Colonic mucosa (tissue), 4 donors: Measurements from ENCODE around the gene FKBP11. TPM values are rescaled to one million over a fixed set of nuclear protein-coding genes. Genes with fewer than 3 reads are reported as not detected.

Experiments
- DNase-seq: peaks from one replicate; pipeline ENCODE4 v3.0.0-alpha.2; 2020
- H3K27ac ChIP-seq: fragments of 200-600 bp; one replicate; pipeline ENCODE4 v1.8.0; 2021
- H3K27me3 ChIP-seq: fragments of 200-600 bp; one replicate; pipeline ENCODE4 v1.8.0; 2021
- H3K36me3 ChIP-seq: fragments of 200-600 bp; one replicate; pipeline ENCODE4 v1.8.0; 2021
- H3K4me1 ChIP-seq: fragments of 200-600 bp; one replicate; pipeline ENCODE4 v1.8.0; 2021; ENCODE audit warnings: mild to moderate bottlenecking
- H3K4me3 ChIP-seq: fragments of 200-600 bp; one replicate; pipeline ENCODE4 v1.8.0; 2021
- H3K9ac ChIP-seq, 2 donors: one replicate each; pipeline ENCODE4 v1.7.0; 2013; ENCODE audit warnings: control low read depth in 2 of 2, low read depth in 2 of 2, low read length in 2 of 2
- H3K9me3 ChIP-seq: fragments of 200-600 bp; one replicate; pipeline ENCODE4 v1.8.0; 2021
- intact Hi-C: fragments of 100-400 bp; cut with DNase I; formaldehyde crosslinking; loops from one replicate; pipeline ENCODE4 v1.14.1; 2022
- total RNA-seq, 2 donors: library from RNA; stranded (reverse); fragmentation: NEBNext Ultra II Directional in 1 of 2; extraction: Animal tissue kit (Norgen Biotek cat#: 25700) in 1 of 2; gene quantifications; one replicate each; pipeline ENCODE4 v1.2.1, GENCODE V29; 2021
- TF ChIP-seq, protein P1 (sequence below): fragments of 200-600 bp; IDR thresholded peaks from one replicate; pipeline ENCODE4 v1.8.0; 2022; ENCODE audit warnings: antibody characterized with exemption, mild to moderate bottlenecking
- donor health status: healthy.
- donor health status: DM: no; HTN: no; CAD: no.
- donor health status: DM: no; HTN: no; CAD: no.

Gene FKBP11
- total RNA-seq, 2 donors from 2014 or later = 33.7 to 47.4 TPM

DNA sequence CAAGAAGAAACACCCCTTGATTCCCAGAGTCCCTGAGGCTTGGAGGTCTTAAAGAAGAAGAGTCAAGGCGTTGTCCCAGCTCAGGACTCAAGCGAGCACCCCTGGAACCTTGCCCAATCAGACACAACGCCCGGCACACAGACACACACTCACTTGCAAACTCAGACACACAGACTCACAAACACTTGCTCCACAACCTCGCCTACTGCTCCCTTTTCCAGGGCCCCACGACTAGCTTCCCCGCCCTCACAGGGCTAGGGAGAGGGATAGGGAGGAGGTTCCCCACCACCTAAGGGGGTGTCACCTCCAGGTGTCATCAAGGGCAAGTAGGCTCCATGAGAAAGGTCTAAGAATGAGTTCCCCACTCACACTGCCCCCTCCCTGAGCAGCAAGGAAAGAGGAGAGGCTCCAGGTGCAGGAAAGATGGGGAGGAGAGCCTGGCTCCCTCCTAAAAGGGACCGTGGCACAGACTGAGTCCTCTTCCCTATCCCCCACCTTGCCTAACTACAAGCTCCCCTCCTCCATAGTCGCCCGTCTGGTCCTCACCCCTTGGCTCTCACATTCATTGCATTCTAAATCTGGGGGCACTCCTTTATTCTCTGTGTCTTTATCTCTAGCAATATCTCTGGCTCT, 45.5 kb upstream of the FKBP11 start:
- H3K9me3 ChIP-seq = no peaks in the 10 kb centered on the region
- DNase-seq = no peak
- H3K36me3 ChIP-seq = no peaks in the 10 kb centered on the region
- H3K27ac ChIP-seq = no peak overlapping the region
- TF ChIP-seq, protein P1, sequence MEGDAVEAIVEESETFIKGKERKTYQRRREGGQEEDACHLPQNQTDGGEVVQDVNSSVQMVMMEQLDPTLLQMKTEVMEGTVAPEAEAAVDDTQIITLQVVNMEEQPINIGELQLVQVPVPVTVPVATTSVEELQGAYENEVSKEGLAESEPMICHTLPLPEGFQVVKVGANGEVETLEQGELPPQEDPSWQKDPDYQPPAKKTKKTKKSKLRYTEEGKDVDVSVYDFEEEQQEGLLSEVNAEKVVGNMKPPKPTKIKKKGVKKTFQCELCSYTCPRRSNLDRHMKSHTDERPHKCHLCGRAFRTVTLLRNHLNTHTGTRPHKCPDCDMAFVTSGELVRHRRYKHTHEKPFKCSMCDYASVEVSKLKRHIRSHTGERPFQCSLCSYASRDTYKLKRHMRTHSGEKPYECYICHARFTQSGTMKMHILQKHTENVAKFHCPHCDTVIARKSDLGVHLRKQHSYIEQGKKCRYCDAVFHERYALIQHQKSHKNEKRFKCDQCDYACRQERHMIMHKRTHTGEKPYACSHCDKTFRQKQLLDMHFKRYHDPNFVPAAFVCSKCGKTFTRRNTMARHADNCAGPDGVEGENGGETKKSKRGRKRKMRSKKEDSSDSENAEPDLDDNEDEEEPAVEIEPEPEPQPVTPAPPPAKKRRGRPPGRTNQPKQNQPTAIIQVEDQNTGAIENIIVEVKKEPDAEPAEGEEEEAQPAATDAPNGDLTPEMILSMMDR = no peak
- H3K9ac ChIP-seq = no peak overlapping the region
- intact Hi-C loops = no loop called here
- H3K27me3 ChIP-seq = peaks cover 48% of the 10 kb centered on the region
- H3K4me3 ChIP-seq = no peak overlapping the region
- H3K4me1 ChIP-seq = peaks cover 20% of the 10 kb centered on the region

DNA sequence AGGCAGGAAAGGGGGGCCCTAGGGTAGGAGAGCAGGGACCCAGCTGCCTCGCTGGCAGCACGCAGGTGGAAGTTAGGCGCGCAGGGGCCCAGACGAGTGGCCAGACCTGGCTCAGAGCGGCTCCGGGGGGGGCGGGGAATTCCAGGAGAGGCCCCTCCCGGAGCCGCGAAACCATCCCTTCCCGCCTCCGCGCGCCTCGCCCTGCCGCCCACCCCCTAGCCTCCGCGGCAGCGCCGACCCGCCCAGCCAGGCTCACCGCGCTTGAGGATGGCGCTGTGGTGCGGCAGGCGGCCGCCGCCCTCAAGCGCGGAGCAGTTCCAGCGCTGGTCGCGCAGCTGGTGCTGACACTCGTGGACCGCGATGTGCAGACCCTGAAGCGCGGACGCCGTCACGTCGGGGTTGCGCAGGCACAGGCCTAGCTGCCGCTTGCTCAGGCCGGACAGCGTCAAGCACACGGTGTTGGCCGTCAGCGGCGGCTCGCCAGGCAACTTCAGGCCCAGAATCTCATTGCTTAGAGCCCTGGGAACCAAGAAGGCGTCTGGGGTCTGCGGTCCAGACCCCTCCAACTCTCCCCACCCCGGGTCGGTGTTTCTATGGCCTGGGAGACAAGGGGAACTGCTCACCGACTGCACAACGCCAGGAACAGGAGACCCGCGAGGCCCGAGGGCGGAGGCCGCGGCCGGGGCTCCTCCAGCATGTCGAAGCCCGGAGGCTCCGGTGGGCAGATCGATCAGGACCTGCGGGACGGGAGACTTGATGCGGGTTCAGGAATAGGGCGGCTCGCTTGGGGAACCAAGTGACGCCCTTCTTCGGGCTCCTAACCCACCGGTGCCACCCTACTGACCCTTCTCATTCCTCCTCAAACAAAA, 44.8 kb upstream of the FKBP11 start:
- H3K4me3 ChIP-seq = peak overlapping the region; percentile 11
- DNase-seq = no peak
- H3K27me3 ChIP-seq = peaks cover 48% of the 10 kb centered on the region
- H3K27ac ChIP-seq = no peak overlapping the region
- no peaks in the 10 kb centered on the region for H3K36me3 ChIP-seq
- peaks cover 20% of the 10 kb centered on the region for H3K4me1 ChIP-seq
- TF ChIP-seq, protein P1 = no peak
- H3K9me3 ChIP-seq = no peaks in the 10 kb centered on the region
- intact Hi-C loops = no loop called here
- no peak overlapping the region for H3K9ac ChIP-seq

DNA sequence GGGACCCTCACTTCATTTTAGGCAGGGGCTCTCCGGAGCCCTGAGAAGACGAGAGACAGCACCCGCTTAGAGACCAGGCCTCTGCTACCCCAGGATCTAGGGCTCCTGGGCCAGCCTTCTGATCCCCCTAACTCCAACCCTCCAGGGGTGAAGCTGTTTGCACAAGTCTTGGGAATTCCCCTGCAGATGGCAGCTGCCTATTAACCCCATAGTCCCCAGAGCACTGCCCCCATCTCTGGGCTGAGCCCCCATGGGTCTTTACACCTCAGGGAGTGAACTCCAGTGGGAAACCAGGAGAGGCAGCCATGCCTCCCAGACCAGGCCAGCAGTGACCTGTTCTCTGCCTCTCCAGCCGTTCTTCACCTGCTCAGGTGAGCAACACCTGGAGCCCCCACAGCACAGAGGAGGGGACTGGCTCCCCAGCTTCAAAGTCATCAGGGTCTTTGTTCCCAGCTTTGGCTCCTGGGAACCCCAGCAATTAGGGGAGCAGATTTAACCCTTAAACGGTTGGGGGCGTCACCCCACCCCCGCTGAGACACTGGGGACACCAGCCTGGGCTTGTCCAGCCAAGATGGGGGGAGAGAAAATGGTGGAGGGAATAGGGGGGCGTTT, 44.0 kb upstream of the FKBP11 start:
- Histone ChIP-seq H3K9ac (no peak overlapping the region), H3K36me3 (no peaks in the 10 kb centered on the region), H3K27me3 (peaks cover 45% of the 10 kb centered on the region), H3K9me3 (no peaks in the 10 kb centered on the region), H3K27ac (no peak overlapping the region), H3K4me3 (no peak overlapping the region), H3K4me1 (peaks cover 20% of the 10 kb centered on the region)
- intact Hi-C loops = no loop called here
- TF ChIP-seq, protein P1 = no peak
- no peak for DNase-seq

DNA sequence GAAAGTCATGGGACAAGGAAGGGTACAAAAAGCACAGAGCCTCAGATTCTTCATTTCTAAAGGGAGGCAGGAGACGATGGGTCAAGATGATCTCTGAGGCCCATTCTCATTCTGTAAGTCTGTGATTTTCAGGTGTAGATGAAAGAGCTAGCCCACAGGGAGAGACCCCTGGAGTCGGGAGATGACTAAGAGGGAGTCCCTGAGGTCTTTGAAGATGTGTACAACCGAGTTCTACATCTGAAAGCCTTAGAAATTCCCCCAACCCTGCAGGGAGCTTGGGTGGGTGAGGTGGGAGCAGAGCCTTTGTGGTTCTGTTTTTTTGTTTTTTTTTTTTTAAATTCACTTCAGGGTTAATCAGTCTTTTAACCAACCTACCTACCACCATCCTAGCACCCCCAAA, 43.2 kb upstream of the FKBP11 start:
- no peak overlapping the region for H3K9ac ChIP-seq
- no peak for DNase-seq
- H3K4me1 ChIP-seq = peaks cover 20% of the 10 kb centered on the region
- H3K27me3 ChIP-seq = peaks cover 37% of the 10 kb centered on the region
- intact Hi-C loops = no loop called here
- no peak overlapping the region for H3K27ac ChIP-seq
- no peaks in the 10 kb centered on the region for H3K36me3 ChIP-seq
- H3K9me3 ChIP-seq = no peaks in the 10 kb centered on the region
- no peak overlapping the region for H3K4me3 ChIP-seq
- TF ChIP-seq, protein P1 = no peak

DNA sequence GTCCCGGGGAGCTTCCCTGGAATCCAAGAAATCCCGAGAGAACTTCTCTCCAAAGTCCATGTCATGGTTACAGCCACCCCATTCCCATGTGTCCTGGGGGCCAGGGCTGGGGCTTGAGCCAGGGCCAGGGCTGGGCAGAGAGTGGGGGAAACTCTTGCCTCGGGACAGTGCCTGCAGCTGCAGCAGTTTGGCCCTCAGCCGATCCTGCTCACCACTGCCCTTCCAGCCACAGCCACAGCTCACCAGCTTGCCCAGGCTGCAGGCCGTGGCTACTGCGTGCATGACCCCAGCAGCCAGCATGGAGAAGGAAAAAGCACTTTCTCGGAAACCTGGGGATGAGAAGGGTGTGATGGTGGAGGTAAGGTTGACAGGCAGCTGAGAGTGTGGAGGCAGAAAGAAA, 42.7 kb upstream of the FKBP11 start:
- intact Hi-C loops = no loop called here
- Histone ChIP-seq H3K4me1 (peaks cover 20% of the 10 kb centered on the region), H3K27me3 (peaks cover 33% of the 10 kb centered on the region), H3K27ac (no peak overlapping the region), H3K9ac (no peak overlapping the region), H3K4me3 (no peak overlapping the region), H3K36me3 (no peaks in the 10 kb centered on the region), H3K9me3 (no peaks in the 10 kb centered on the region)
- no peak for DNase-seq
- TF ChIP-seq, protein P1 = no peak
